HG02852 (cell line): Measurements from ENCODE around the gene SPAAR.
"Not testable (repeated sequence)": the region's sequence is repeated elsewhere in the genome, so short reads cannot be mapped to it uniquely, and the experiment has no call there.

Experiments
- ATAC-seq: cut with Tn5 transposase; IDR thresholded peaks from one replicate; pipeline ENCODE4 v1.9.1; 2021; ENCODE audit warnings: mild to moderate bottlenecking, moderate library complexity; ENCODE audit not compliant: unreplicated experiment

The SPAAR gene

DNA sequence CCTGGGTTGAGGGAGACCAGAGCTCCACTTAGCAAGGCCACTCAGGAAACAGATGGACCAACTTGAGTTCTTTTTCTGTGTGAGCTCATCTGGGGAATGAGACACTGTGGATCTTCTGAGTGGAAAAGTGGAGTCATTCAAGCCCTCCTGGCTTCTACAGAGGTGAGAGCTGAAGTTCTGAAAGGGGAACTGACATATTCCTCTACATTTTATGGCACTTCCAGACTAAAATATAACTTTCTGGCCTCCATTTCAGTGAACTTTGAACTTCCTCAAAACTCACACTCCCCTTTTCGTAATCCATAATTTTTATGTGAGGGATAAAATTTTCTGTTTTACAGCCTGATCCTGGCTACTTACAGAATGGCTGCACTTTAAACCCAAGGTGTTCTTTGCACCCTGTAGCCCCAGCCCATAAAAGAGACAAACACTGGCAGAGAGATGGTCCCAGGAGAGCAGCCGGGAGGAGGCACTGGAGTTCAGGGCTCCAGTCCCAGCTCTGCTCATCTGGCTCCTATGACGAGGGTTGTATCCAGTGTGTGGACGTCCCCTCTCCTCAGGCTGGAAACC is 10.8 kb downstream of the SPAAR start:
- no peak for ATAC-seq

DNA sequence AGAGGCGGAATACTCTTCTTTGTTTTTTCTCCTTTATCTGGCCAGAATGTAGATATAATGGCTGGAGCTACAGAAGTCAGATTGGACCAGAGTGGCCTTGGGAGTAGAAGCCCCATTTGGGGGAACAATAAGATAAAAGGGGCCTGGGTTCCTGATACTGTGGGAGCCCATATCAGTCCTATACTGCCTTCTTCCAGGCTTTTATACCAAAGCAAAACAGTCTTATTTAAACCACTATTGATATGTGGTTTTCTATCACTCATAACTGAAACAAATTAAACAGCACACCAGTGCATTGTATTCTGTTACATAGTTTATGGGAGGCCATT is 14.3 kb downstream of the SPAAR start:
- ATAC-seq = no peak

DNA sequence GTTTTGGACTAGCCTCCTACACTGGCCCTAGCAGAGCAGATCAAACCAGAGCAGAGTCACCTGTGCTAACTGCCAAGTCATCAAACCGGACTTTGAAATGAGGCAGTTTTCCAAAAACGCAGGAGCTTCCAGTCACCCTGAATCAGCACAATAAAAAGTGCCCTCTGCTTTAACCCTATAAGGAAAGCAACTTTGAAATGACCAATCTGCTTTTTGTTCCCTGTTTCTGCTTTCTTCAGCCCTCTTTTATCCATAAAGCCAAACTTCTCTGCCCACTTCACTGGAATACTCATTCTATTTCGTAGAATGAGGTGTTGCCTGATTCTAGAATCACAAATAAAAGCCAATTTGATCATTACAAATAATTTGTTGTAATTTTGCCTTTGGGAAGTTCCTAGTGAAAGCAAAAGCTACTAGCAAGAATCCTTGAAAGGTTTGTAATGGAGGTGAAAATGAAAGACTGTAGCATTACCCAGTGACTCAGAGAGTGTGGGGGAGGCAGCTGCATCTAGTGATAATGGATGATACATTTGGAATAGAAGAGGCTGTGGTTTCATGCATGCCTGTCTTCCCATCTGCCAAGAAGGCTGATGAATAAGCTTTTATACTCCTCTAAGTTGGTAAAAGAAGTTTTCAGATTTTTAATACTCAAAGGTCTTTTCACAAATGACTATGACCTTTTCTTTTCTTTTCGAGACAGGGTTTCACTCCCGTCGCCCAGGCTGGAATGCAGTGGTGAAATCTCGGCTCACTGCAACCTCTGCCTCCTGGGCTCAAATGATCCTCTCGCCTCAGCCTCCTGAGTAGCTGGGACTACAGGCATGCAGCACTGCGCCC is 14.9 kb downstream of the SPAAR start:
- no peak for ATAC-seq

DNA sequence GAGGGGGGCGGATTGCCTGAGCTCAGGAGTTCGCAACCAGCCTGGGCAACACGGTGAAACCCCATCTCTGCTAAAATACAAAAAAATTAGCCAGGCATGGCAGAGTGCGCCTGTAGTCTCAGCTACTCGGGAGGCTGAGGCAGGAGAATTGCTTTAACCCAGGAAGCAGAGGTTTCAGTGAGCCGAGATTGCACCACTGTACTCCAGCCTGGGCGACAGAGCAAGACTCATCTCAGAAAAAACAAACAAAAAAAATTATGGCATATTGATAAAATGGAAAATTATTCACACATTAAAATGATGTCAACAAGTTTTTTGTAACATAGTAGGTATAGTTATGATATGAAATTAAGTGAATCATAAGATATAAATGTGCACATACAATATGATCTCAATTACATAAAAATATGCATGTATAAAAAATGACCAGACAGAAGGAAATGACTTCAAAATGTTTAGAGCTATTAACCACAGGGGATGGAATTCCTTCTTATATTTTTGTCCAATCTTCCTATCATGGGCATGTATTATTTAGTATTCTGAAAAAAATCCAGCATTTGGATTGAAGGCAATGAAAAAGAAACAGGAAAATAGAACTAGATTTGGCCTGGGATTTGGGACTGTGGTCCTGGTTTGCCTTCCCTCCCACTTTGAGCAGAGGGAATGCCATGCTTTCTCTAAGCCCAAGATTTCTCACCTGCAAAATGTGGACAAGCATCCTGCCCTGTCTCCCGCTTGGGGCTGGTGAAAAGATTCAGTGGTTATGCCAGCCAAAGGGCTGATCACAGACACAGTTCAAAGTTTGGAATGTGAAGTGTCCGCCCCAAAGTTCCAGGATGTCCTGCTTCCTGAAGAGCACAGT is 19.5 kb downstream of the SPAAR start:
- ATAC-seq = no peak

DNA sequence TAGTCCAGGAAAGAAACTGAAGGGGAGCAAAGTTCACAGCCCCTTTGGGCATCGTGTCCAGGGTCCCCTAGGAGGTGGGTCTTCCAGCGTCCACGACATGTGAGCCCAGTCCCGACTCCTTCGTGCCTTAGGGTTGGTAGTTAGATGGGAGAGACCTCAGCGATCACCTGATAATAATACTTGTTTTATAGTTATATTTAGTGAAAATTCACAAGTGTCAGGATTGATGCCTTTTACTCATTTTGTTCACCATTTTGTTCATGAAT is 20.1 kb downstream of the SPAAR start:
- no peak for ATAC-seq

DNA sequence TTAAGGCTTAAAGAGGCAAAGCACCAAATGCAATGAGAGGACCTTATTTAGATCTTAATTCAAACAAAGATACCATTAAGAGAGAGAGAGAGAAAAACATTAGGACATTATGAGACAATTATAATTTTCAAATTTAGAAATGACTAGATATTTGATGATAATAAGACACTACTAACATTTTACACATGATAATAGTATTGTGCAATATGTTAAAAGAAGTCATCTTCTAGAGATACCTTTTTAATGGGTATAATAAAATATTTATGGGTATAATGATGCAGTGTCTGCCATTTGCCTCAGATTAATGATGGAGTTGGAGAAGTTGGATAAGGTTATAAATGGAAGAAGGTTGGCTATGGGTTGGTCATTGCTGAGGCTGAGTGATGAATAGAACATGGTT is 21.2 kb downstream of the SPAAR start:
- ATAC-seq = no peak

DNA sequence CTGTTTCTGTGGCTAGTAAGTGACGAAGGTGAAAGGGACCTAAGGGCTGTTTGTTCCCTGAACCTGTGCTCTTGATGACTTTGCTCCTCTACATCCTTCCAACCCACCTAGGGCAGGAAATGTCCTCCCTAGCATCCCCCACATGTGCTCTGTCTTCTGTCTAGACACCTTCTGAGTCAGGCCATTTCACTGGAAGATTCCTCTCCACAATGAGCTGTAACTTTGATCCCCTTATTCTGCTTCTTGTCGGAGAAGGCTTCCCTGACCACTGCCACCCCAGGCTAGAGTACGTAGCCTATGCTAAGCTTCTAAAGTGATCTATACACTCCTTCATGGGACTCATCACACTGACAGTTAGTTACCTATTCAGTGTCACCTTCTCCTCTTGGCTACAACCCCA is 21.7 kb downstream of the SPAAR start:
- ATAC-seq = no peak

DNA sequence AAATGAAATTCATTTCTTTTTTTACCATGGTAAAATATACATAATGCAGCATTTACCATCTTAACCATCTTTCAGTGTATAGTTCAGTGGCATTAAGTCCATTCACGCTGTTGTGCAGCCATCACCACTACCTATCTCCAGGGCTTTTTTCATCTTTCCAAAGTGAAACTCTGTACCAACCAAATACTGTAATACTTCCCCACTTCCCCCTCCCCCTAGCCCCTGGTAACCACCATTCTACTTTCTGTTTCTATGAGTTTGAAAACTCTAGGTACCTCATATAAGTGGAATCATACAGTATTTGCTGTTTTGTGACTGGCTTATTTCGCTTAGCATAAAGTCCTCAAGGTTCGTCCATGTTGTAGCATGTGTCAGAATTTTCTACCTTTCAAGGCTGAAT is 23.4 kb downstream of the SPAAR start:
- no peak for ATAC-seq

DNA sequence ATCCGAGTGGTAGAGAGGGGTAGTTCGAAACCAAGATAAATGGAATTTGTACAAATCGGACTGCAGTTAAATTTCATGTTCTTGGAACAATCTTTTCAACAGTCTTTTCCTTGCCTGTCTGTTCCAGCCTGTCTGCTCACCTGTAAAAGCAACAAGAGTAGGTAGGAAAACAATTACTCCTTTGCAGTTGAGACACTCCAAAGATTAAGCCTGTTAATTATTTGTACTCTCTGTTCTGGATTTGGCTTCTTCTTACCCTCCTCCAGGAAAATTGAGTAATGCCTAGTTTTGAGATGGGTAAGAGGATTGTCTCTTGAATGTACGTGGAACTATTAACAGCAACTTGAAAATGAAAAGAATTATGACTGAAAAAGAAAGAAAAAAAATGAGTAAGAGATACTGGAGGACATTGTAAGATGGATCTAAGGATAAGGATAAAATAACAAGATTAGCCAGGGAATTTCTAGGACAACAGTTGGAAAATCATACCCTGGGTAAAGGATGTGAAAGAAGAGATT is 24.3 kb downstream of the SPAAR start:
- ATAC-seq = no peak

DNA sequence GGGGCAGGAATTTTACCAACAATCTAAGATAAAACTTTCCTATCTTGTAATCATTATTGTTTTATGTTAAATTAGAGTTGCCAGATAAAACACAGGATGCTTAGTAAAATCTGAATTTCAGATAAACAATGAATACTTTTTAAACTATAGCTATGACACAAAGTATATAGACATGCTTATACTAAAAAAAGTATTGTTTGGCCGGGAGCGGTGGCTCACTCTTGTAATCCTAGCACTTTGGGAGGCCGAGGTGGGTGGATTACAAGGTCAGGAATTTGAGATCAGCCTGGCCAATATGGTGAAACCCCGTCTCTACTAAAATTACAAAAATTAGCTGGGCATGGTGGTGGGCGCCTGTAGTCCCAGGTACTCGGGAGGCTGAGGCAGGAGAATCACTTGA is 24.8 kb downstream of the SPAAR start:
- ATAC-seq = not testable (repeated sequence)

DNA sequence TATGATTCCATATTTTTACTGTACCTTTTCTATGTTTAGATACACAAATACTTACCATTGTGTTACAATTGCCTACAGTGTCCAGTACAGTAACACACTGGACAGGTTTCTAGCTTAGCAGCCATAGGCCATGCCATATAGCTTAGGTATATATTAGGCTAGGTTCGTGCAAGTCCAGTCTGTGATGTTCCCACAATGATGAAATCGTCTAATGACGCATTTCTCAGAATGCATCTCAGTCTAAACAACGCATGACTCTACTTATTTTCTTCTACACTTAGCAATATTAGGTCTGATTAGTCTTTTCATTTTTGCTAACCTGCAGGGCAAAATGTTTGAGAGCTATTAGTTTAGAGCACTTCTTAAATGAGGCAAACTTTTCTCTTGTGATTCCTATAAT is 26.0 kb downstream of the SPAAR start:
- no peak for ATAC-seq

DNA sequence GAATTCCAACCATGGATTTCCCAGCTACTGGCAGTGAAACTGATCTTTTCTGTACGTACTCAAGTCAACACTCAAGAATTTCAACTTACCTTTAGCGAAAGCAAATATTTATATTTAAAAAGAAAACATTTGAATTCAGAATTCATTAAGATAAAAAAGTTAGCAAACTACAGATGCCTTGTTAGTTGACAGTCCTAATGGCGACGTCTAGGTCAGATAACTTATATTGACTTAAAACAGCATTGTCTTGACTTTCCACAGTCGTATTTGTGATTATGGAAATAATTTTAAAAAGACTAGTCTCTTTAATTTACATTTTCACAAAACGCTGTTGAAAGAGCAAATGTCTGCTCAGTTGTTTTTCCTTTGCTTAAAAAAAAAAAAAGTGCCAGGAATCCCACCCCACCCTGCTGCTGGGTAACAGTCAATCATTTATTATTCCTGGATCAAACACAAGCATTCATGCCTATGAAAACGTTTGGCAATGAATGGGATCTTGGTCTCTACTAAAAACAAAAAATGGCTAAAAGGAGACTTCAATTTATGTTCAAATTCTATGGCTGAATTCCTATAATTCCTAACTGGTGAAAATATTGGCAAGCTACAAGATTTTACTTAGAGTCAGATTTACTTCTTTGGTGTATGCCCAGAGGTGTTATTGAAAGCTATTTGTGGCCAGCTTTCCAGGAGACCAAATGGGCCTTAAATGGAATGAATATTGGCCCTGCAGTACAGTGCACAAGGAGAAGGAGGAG is 26.6 kb downstream of the SPAAR start:
- no peak for ATAC-seq

DNA sequence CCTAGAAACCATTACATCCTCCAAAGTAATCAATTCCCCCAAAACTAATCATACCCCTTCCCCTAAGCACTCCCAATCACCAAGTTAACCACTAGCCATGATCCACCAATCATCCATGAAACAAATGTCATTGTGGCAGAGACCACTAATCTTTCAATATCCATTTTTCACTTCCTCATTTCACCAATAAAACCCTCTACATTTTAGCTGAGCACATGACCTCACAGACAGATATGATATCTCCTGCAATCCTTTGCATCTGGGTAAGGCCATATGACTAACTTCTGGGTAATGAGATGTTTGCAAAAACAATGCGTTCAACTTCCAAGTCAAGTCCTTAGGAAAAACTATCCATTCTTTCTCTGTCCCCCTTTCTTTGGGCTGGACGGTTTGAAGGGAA is 27.9 kb downstream of the SPAAR start:
- ATAC-seq = no peak

DNA sequence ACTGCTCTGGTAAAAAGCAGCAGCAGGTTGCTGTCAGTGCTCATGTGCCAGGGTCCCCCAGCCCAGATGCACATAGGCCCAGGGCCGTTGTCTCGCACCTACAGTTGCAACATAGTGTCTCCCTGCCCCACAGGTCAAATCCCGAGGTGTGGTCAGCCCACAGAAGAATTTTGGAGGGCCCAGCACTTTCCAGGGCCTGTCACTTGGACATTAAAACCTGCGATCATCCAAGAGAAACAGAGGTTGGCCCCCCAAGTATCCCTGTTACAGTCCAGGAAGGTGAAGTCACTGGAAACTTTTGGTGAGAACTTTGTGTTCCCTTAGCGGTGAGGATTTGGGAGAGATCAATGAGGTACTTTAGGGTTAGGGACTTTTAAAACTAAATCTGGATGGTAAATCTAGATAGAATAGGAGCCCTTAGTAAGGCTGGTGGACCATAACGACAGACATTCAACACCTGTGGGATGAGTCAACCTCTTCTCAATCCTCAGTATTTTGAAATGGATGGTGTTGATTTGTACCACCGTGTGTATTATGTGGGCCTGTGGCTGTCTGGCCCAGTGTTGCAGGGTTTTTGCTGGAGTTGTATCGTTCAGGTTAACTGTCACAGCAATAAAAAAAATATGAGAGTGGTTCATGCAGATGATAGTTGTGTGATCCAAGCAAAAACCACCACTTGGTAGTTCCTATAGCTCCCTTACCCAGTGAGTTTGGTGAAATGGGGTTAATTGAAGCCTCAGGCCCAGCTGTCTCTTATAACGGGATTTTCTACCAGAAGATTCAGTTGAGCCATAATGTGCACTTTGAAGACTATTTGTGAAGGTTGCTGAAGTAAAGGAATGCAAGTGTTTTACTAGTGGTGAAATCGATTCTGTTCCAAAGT is 29.4 kb downstream of the SPAAR start:
- no peak for ATAC-seq

DNA sequence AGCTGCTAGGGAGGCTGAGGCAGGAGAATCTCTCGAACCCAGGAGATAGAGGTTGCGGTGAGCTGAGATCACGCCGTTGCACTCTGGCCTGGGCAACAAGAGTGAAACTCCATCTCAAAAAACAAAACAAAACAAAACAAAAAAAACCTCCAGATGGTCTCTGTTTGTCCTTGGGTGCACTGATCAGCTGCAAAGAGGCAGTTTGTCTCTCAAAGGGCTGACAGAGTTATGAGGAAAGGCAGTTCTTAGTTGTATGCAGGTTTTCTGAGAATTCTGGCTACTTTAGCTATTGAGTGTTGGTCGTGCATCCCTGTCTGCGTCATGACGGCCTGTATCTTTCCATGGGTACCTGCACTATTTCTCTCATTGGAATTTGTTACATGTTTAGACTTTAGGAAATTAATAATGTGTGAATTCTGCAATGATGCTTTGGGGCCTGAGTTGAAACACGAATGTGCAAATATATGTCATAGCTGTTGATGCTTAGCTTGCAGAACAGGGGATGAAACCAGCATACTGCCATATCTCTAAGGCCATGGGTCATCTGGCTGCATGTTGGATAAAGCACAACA is 30.5 kb downstream of the SPAAR start:
- no peak for ATAC-seq

DNA sequence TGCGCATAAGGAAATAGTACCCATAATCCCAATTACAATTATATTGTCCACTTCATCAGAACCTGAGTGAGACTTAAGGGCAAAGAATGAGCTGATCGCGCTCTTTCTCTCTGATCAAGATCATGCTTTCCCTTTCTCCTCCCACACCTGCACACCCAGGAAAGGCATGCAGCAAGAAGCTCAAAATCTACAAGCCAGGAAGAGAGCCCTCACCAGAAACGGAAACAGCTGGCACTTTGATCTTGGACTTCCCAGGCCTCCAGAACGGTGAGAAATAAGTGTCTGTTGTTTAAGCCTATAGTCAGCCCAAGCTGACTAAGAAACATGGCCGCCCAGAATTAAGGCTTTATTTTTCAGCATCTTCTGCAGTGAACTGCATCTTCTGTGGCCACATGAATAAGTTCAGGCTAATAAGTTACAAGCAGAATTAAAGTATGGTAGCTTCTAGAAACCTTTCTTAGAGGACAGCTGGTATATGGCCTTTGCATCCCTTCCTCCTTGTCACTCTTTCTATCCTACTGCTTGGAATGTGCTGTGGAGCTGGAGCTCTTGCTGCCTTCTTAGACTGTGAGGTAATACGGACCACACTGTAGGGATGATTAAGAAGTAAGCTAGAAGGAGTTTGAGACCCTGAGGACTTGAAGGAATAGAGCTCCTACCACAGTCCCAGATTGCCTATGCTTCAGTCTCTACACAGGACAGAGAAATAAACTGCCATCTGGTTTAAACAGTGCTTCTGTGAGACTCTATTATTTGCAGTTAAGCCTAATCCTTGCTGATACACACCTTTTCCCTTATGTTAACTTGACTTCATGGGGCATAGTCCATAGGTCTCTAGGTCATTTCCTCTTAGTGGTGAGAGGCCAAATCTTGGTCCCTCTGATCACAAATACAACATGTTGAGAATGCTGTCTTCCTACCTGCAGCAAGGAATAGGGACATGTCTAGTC is 31.4 kb downstream of the SPAAR start:
- no peak for ATAC-seq

DNA sequence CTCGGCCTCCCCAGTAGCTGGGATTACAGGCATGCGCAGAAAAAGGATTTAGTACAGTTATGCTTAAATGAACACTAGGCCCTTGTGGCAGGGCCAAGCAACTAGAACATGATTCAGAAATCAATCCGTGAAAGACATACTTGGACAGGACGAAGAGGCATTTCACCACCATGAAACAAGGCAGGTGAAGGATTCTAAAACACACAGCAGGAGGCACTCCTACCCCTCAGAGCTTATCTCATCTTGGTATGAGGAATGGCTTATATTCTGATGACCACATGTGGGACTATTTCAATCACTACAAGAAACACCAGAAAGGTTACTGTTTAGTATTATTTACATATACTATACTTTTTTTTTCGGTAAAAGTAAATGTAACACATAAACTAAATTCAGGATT is 33.0 kb downstream of the SPAAR start:
- ATAC-seq = no peak

DNA sequence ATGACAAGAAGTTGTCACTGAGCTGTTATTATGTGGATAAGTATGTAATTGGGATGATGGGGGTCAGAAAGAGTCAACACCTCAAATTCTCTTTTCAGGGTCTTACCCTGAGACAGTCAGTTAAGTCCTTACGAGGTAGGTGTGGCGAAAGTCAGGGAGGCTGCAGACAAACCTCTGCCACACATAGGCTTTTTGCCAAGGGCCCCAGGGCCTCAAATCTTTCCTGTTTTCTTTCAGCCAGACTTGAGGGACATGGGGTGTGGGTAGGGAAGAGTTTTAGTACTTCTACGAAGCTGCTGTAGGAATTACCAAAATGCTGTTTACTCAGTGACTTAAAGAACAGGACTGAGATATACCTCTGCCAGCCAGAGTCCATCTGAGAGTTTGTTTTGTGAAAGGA is 34.9 kb downstream of the SPAAR start:
- ATAC-seq = no peak

DNA sequence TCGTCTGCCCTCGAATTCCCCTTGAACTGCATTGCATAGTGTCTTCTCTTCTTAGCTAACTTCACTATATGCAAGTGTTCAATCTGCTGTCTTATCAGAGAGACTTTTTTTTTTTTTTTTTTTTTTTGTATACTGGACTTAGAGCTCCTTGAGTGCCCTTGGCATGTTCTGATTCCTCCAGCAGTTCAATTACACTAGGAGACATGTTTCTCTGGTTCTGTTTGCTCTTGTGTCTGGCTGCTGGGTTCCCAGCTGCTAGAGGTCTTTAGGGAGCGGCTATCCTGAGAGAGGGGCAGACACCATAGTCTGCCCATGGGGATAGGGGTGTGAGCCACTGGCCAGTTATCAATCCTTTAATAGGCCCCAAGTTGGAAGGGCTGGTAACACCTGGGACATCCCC is 35.6 kb downstream of the SPAAR start:
- no peak for ATAC-seq
